Measurements from ENCODE around the gene CNGB1. TPM values are rescaled to one million over a fixed set of nuclear protein-coding genes. Genes with fewer than 3 reads are reported as not detected.

The CNGB1 gene
- total RNA-seq, 1 donor from 2014 or later: not detected

GRCh38 chr16:57941016-57941664 is 29.8 kb downstream of the CNGB1 start:
- Mint-ChIP-seq H3K4me1 (ENCODE audit: low read depth) (no peaks in the 10 kb centered on the region), H3K27ac (no peak overlapping the region), H3K27me3 (ENCODE audit: low read depth) (peaks cover 5% of the 10 kb centered on the region), H3K9me3 (no peaks in the 10 kb centered on the region), H3K36me3 (ENCODE audit: low read depth) (no peaks in the 10 kb centered on the region), H3K4me3 (ENCODE audit: low read depth) (no peak overlapping the region)
- intact Hi-C loops (cut with micrococcal nuclease): no loop called here
- no peak for DNase-seq (ENCODE audit: low spot score)

- no peak for DNase-seq (ENCODE audit: low spot score)
- Mint-ChIP-seq H3K4me3 (ENCODE audit: low read depth) (no peak overlapping the region), H3K4me1 (ENCODE audit: low read depth) (no peaks in the 10 kb centered on the region), H3K27ac (no peak overlapping the region), H3K9me3 (no peaks in the 10 kb centered on the region), H3K36me3 (ENCODE audit: low read depth) (no peaks in the 10 kb centered on the region), H3K27me3 (ENCODE audit: low read depth) (peaks cover 5% of the 10 kb centered on the region)
- intact Hi-C loops (cut with micrococcal nuclease): no loop called here
These were observed 30.5 kb downstream of the CNGB1 start for GRCh38 chr16:57940382-57940966.

GRCh38 chr16:57939872-57940224 is 31.1 kb downstream of the CNGB1 start:
- no peak for DNase-seq (ENCODE audit: low spot score)
- H3K27ac Mint-ChIP-seq: no peak overlapping the region
- H3K9me3 Mint-ChIP-seq: no peaks in the 10 kb centered on the region
- intact Hi-C loops (cut with micrococcal nuclease): no loop called here
- H3K36me3 Mint-ChIP-seq (ENCODE audit: low read depth): no peaks in the 10 kb centered on the region
- no peak overlapping the region for H3K4me3 Mint-ChIP-seq (ENCODE audit: low read depth)
- no peaks in the 10 kb centered on the region for H3K4me1 Mint-ChIP-seq (ENCODE audit: low read depth)
- peaks cover 5% of the 10 kb centered on the region for H3K27me3 Mint-ChIP-seq (ENCODE audit: low read depth)

GRCh38 chr16:57938936-57939871 is 31.7 kb downstream of the CNGB1 start:
- no peak overlapping the region for H3K4me3 Mint-ChIP-seq (ENCODE audit: low read depth)
- peaks cover 4% of the 10 kb centered on the region for H3K27me3 Mint-ChIP-seq (ENCODE audit: low read depth)
- H3K27ac Mint-ChIP-seq: no peak overlapping the region
- H3K9me3 Mint-ChIP-seq: no peaks in the 10 kb centered on the region
- H3K36me3 Mint-ChIP-seq (ENCODE audit: low read depth): no peaks in the 10 kb centered on the region
- H3K4me1 Mint-ChIP-seq (ENCODE audit: low read depth): no peaks in the 10 kb centered on the region
- no peak for DNase-seq (ENCODE audit: low spot score)
- intact Hi-C loops (cut with micrococcal nuclease): no loop called here

- intact Hi-C loops (cut with micrococcal nuclease): no loop called here
- no peak overlapping the region for H3K4me3 Mint-ChIP-seq (ENCODE audit: low read depth)
These were observed 32.4 kb downstream of the CNGB1 start for GRCh38 chr16:57938484-57938883.

GRCh38 chr16:57937861-57938260 is 33.1 kb downstream of the CNGB1 start:
- H3K27ac Mint-ChIP-seq: no peak overlapping the region
- H3K9me3 Mint-ChIP-seq: no peaks in the 10 kb centered on the region
- no peaks in the 10 kb centered on the region for H3K36me3 Mint-ChIP-seq (ENCODE audit: low read depth)
- DNase-seq (ENCODE audit: low spot score): no peak
- peaks cover under 1% of the 10 kb centered on the region for H3K27me3 Mint-ChIP-seq (ENCODE audit: low read depth)
- H3K4me3 Mint-ChIP-seq (ENCODE audit: low read depth): no peak overlapping the region
- intact Hi-C loops (cut with micrococcal nuclease): no loop called here
- no peaks in the 10 kb centered on the region for H3K4me1 Mint-ChIP-seq (ENCODE audit: low read depth)

More at GRCh38 chr16:57938484-57938883, 32.4 kb downstream of the CNGB1 start:
- DNase-seq (ENCODE audit: low spot score): no peak
- Mint-ChIP-seq H3K9me3 (no peaks in the 10 kb centered on the region), H3K27ac (no peak overlapping the region), H3K4me1 (ENCODE audit: low read depth) (no peaks in the 10 kb centered on the region), H3K27me3 (ENCODE audit: low read depth) (peaks cover 2% of the 10 kb centered on the region), H3K36me3 (ENCODE audit: low read depth) (no peaks in the 10 kb centered on the region)

GRCh38 chr16:57935904-57936303 is 35.0 kb downstream of the CNGB1 start:
- no peaks in the 10 kb centered on the region for H3K27me3 Mint-ChIP-seq (ENCODE audit: low read depth)

GRCh38 chr16:57930533-57930932 is 40.4 kb downstream of the CNGB1 start:
- DNase-seq (ENCODE audit: low spot score): no peak
- intact Hi-C loops (cut with micrococcal nuclease): no loop called here
- no peak overlapping the region for H3K4me3 Mint-ChIP-seq (ENCODE audit: low read depth)
- H3K9me3 Mint-ChIP-seq: no peaks in the 10 kb centered on the region
- H3K4me1 Mint-ChIP-seq (ENCODE audit: low read depth): no peaks in the 10 kb centered on the region
- no peak overlapping the region for H3K27ac Mint-ChIP-seq
- peaks cover 2% of the 10 kb centered on the region for H3K27me3 Mint-ChIP-seq (ENCODE audit: low read depth)
- H3K36me3 Mint-ChIP-seq (ENCODE audit: low read depth): no peaks in the 10 kb centered on the region

More at GRCh38 chr16:57935904-57936303, 35.0 kb downstream of the CNGB1 start:
- Mint-ChIP-seq H3K36me3 (ENCODE audit: low read depth) (no peaks in the 10 kb centered on the region), H3K4me3 (ENCODE audit: low read depth) (no peak overlapping the region), H3K27ac (no peak overlapping the region), H3K9me3 (no peaks in the 10 kb centered on the region), H3K4me1 (ENCODE audit: low read depth) (no peaks in the 10 kb centered on the region)
- intact Hi-C loops (cut with micrococcal nuclease): no loop called here
- DNase-seq (ENCODE audit: low spot score): no peak

GRCh38 chr16:57929250-57929649 is 41.7 kb downstream of the CNGB1 start:
- Mint-ChIP-seq H3K9me3 (no peaks in the 10 kb centered on the region), H3K27ac (no peak overlapping the region), H3K27me3 (ENCODE audit: low read depth) (peaks cover 2% of the 10 kb centered on the region), H3K4me1 (ENCODE audit: low read depth) (no peaks in the 10 kb centered on the region), H3K36me3 (ENCODE audit: low read depth) (no peaks in the 10 kb centered on the region), H3K4me3 (ENCODE audit: low read depth) (no peak overlapping the region)
- DNase-seq (ENCODE audit: low spot score): no peak
- intact Hi-C loops (cut with micrococcal nuclease): no loop called here

- peaks cover 2% of the 10 kb centered on the region for H3K27me3 Mint-ChIP-seq (ENCODE audit: low read depth)
- no peaks in the 10 kb centered on the region for H3K36me3 Mint-ChIP-seq (ENCODE audit: low read depth)
- no peaks in the 10 kb centered on the region for H3K9me3 Mint-ChIP-seq
- H3K4me1 Mint-ChIP-seq (ENCODE audit: low read depth): no peaks in the 10 kb centered on the region
- no peak overlapping the region for H3K27ac Mint-ChIP-seq
- DNase-seq (ENCODE audit: low spot score): no peak
- intact Hi-C loops (cut with micrococcal nuclease): no loop called here
- no peak overlapping the region for H3K4me3 Mint-ChIP-seq (ENCODE audit: low read depth)
These were observed 44.9 kb downstream of the CNGB1 start for GRCh38 chr16:57926041-57926440.

GRCh38 chr16:57925310-57925709 is 45.6 kb downstream of the CNGB1 start:
- Mint-ChIP-seq H3K27ac (no peak overlapping the region), H3K36me3 (ENCODE audit: low read depth) (no peaks in the 10 kb centered on the region), H3K4me3 (ENCODE audit: low read depth) (no peak overlapping the region), H3K4me1 (ENCODE audit: low read depth) (no peaks in the 10 kb centered on the region), H3K9me3 (no peaks in the 10 kb centered on the region), H3K27me3 (ENCODE audit: low read depth) (peaks cover 2% of the 10 kb centered on the region)
- intact Hi-C loops (cut with micrococcal nuclease): no loop called here
- DNase-seq (ENCODE audit: low spot score): no peak

GRCh38 chr16:57924514-57924913 is 46.4 kb downstream of the CNGB1 start:
- peaks cover 2% of the 10 kb centered on the region for H3K27me3 Mint-ChIP-seq (ENCODE audit: low read depth)
- DNase-seq (ENCODE audit: low spot score): no peak
- H3K4me1 Mint-ChIP-seq (ENCODE audit: low read depth): no peaks in the 10 kb centered on the region
- no peaks in the 10 kb centered on the region for H3K36me3 Mint-ChIP-seq (ENCODE audit: low read depth)
- intact Hi-C loops (cut with micrococcal nuclease): no loop called here
- H3K9me3 Mint-ChIP-seq: no peaks in the 10 kb centered on the region
- no peak overlapping the region for H3K4me3 Mint-ChIP-seq (ENCODE audit: low read depth)
- no peak overlapping the region for H3K27ac Mint-ChIP-seq

- Mint-ChIP-seq H3K27me3 (ENCODE audit: low read depth) (peaks cover 2% of the 10 kb centered on the region), H3K9me3 (no peaks in the 10 kb centered on the region), H3K4me1 (ENCODE audit: low read depth) (no peaks in the 10 kb centered on the region), H3K4me3 (ENCODE audit: low read depth) (no peak overlapping the region), H3K27ac (no peak overlapping the region), H3K36me3 (ENCODE audit: low read depth) (no peaks in the 10 kb centered on the region)
- no peak for DNase-seq (ENCODE audit: low spot score)
- intact Hi-C loops (cut with micrococcal nuclease): no loop called here
These were observed 47.1 kb downstream of the CNGB1 start for GRCh38 chr16:57923841-57924240.

Measured in activated T-helper 2 cell treated with anti-CD3 and anti-CD28 coated beads, Interferon-gamma antibody, Interleukin-2, Interleukin-4, amounts not matched to agents 10 μg/mL and 5 μg/mL and 100 μg/mL, durations not matched to agents 14 hours and 24 hours and 36 hours (primary cell).